Stimulated activated memory B cell treated with anti-CD40 and anti-IgM and Interleukin-4, amounts not matched to agents 10 μg/mL and 1 μg/mL and 100 μg/mL, for 72 hours (primary cell): ENCODE measurements around the gene CNOT4.
"Not testable (repeated sequence)": the region's sequence is repeated elsewhere in the genome, so short reads cannot be mapped to it uniquely, and the experiment has no call there.

Source experiments
- ATAC-seq: fragments of 150-1000 bp; cut with Tn5 transposase; 2 replicates; pipeline ENCODE4 v1.10.0; 2021
- H3K27ac Mint-ChIP-seq: one replicate; pipeline ENCODE4 v1.8.0; 2022; ENCODE audit warnings: mild to moderate bottlenecking, mixed read lengths
- H3K27me3 Mint-ChIP-seq: one replicate; pipeline ENCODE4 v1.8.0; 2022; ENCODE audit warnings: mixed read lengths
- H3K36me3 Mint-ChIP-seq: one replicate; pipeline ENCODE4 v1.8.0; 2022; ENCODE audit warnings: mixed read lengths
- H3K4me1 Mint-ChIP-seq: one replicate; pipeline ENCODE4 v1.8.0; 2022; ENCODE audit warnings: mixed read lengths
- H3K4me3 Mint-ChIP-seq: one replicate; pipeline ENCODE4 v1.8.0; 2022; ENCODE audit warnings: mild to moderate bottlenecking, moderate library complexity, mixed read lengths
- H3K9me3 Mint-ChIP-seq: one replicate; pipeline ENCODE4 v1.8.0; 2022; ENCODE audit warnings: mixed read lengths

Gene CNOT4

DNA sequence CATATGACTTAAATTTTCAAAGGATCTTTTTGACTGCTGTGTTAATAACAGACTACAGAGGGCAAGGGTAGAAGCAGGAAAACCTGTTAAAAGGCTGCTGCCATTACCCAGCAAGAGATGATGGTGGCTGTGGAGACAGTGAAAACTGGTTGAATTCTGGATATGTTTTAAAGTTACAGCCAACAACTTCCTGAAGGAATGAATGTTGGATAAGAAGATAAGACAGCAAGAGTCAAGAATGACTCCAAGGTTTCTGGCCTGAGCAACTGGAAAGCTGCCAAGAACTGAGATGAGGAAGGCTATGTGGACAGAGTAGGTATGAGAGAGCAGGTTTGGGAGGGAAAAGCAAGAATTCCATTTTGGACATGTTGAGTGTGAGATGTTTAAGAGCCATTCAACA is 19.1 kb downstream of the CNOT4 start:
- Mint-ChIP-seq H3K27me3 (no peaks in the 10 kb centered on the region), H3K9me3 (no peaks in the 10 kb centered on the region), H3K4me1 (peaks cover 13% of the 10 kb centered on the region), H3K36me3 (peaks cover 9% of the 10 kb centered on the region), H3K27ac (no peak overlapping the region), H3K4me3 (no peak overlapping the region)
- ATAC-seq, result no peak

- ATAC-seq, result no peak
- H3K4me1 Mint-ChIP-seq, result peaks cover 19% of the 10 kb centered on the region
- H3K27me3 Mint-ChIP-seq, result no peaks in the 10 kb centered on the region
- no peak overlapping the region for H3K27ac Mint-ChIP-seq
- H3K9me3 Mint-ChIP-seq, result no peaks in the 10 kb centered on the region
- H3K4me3 Mint-ChIP-seq, result no peak overlapping the region
- H3K36me3 Mint-ChIP-seq, result peaks cover 19% of the 10 kb centered on the region
These were observed 20.1 kb downstream of the CNOT4 start for GRCh38 chr7:135489791-135490190.

DNA sequence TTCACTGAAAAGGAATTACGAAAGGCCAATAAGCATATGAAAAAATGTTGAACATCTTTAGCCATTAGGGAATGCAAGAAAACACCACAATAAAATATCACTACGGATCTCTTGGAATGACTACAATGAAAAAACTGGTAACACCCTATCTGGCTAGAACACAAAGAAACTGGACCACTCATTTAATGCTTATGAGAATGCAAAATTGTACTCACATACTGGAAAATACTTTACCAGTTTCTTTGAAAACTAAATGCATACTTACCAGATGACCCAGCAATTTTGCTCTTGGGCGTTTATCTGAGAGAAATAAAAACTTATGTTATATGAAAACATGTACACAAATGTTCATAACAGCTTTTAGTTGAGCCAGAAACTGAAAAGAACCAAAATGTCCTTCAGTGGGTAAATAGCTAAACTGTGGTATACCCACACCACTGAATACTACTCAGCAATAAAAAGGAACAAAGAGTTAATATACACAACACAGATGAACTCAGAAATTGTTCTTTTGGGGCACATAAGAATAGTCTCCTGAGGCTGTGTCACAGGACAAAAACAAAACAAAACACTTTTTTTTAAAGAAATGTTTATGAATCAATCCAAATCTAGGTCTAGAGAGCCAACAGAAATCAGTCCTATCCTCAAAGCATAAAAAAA is 23.5 kb downstream of the CNOT4 start:
- no peak for ATAC-seq
- H3K36me3 Mint-ChIP-seq, result peaks cover 32% of the 10 kb centered on the region
- no peak overlapping the region for H3K27ac Mint-ChIP-seq
- peaks cover 43% of the 10 kb centered on the region for H3K4me1 Mint-ChIP-seq
- no peaks in the 10 kb centered on the region for H3K27me3 Mint-ChIP-seq
- H3K9me3 Mint-ChIP-seq, result no peaks in the 10 kb centered on the region
- H3K4me3 Mint-ChIP-seq, result no peak overlapping the region

DNA sequence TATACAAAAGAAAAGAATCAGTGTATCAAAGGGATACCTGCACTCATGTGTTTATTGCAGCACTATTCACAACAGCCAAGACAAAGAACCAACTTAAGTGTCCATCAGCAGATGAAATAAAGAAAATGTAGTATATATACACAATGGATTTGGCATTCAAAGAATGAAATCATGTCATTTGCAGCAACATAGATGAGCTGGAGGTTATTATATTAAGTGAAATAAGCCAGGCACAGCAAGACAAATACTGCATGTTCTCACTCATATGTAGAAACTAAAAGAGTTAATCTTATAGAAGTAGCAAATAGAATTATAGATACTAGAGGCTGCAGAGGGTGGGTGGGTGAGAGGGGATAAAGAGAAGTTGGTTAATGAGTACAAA is 28.3 kb downstream of the CNOT4 start:
- H3K36me3 Mint-ChIP-seq, result peaks cover 52% of the 10 kb centered on the region
- no peaks in the 10 kb centered on the region for H3K9me3 Mint-ChIP-seq
- H3K27me3 Mint-ChIP-seq, result no peaks in the 10 kb centered on the region
- no peak overlapping the region for H3K27ac Mint-ChIP-seq
- H3K4me1 Mint-ChIP-seq, result peaks cover 51% of the 10 kb centered on the region
- H3K4me3 Mint-ChIP-seq, result no peak overlapping the region
- no peak for ATAC-seq

DNA sequence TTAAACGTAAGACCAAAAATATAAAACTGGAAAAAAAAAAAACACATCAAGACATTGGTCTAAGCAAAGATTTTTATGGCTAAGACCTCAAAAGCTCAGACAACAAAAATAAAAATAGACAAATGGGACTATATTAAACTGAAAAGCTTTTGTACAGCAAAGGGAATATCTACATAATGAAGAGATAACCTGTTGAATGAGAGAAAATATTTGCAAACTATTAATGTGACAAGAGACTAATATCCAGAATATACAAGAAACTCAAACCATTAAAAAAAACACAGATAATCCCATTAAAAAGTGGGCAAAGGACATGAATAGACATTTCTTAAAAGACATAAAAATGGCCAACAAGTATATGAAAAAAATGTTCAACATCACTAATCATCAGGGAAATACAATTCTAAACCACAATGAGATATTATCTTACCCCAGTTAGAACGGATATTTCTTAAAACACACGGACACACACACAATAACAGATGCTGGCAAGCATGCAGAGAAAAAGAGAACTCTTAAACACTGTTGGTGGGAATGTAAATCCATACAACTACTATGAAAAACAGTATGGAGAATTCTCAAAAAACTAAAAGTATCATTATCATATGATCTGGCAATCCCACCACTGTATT is 28.8 kb downstream of the CNOT4 start:
- Mint-ChIP-seq H3K36me3 (peaks cover 52% of the 10 kb centered on the region), H3K27ac (no peak overlapping the region), H3K27me3 (no peaks in the 10 kb centered on the region), H3K4me1 (peaks cover 50% of the 10 kb centered on the region), H3K9me3 (no peaks in the 10 kb centered on the region), H3K4me3 (no peak overlapping the region)
- no peak for ATAC-seq

DNA sequence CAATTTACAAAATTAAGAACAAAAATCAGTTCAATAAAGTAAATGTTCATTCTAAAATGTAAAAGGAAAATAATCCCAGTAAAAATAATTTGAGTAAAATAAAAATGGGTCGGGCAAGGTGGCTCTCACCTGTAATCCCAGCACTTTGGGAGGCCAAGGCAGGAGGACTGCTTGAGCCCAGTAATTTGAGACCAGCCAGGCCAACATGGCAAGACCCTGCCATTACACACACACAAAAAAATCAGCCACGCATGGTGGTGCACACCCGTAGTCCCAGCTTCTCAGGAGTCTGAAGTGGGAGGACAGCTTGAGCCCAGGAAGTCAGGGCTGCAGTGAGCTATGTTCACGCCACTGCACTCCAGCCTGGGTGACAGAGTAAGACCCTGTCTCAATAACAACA is 34.4 kb downstream of the CNOT4 start:
- peaks cover 16% of the 10 kb centered on the region for H3K4me1 Mint-ChIP-seq
- ATAC-seq, result no peak
- H3K27ac Mint-ChIP-seq, result no peak overlapping the region
- H3K27me3 Mint-ChIP-seq, result no peaks in the 10 kb centered on the region
- H3K4me3 Mint-ChIP-seq, result no peak overlapping the region
- peaks cover 21% of the 10 kb centered on the region for H3K36me3 Mint-ChIP-seq
- no peaks in the 10 kb centered on the region for H3K9me3 Mint-ChIP-seq

- not testable (repeated sequence) for ATAC-seq, H3K4me3 Mint-ChIP-seq, H3K9me3 Mint-ChIP-seq, H3K27ac Mint-ChIP-seq, H3K27me3 Mint-ChIP-seq
- H3K4me1 Mint-ChIP-seq, result peaks cover 19% of the 10 kb centered on the region
- H3K36me3 Mint-ChIP-seq, result peaks cover 20% of the 10 kb centered on the region
These were observed 40.2 kb downstream of the CNOT4 start for GRCh38 chr7:135469705-135470104.

GRCh38 chr7:135467207-135467711 is 42.6 kb downstream of the CNOT4 start:
- ATAC-seq, result no peak
- H3K36me3 Mint-ChIP-seq, result peaks cover 33% of the 10 kb centered on the region
- H3K27me3 Mint-ChIP-seq, result no peaks in the 10 kb centered on the region
- H3K4me1 Mint-ChIP-seq, result peaks cover 37% of the 10 kb centered on the region
- H3K27ac Mint-ChIP-seq, result no peak overlapping the region
- peaks cover 5% of the 10 kb centered on the region for H3K9me3 Mint-ChIP-seq
- no peak overlapping the region for H3K4me3 Mint-ChIP-seq

DNA sequence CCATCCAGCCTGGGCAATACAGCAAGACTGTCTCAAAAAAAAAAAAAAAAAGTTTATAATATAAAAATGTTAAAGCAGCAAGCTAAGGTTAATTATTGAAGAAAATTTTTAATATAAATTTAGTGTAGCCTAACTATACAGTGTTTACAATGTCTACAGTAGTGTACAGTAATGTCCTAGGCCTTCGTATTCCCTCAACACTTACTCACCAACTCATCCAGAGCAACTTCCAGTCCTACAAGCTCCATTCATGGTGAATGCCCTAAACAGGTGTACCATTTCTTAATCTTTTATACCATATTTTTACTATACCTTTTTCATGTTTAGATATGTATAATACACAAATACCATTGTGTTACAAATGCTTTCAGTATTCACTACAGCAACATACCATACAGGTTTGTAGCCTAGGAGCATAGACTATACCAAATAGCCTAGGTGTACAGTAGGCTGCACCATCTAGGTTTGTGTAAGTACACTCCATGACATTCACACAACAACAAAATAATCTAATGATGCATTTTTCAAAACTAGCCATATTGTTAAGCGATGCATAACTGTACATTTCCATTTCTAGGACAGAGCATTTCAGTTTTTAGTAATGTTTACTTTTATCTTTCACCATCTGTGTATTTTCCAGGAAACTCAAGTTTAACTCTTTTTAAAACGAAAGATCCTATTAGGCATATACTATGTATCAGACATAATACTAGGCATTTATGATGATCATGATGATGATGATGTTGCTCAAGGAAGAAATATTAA is 43.3 kb downstream of the CNOT4 start:
- Mint-ChIP-seq H3K4me1 (peaks cover 39% of the 10 kb centered on the region), H3K36me3 (peaks cover 33% of the 10 kb centered on the region), H3K27ac (no peak overlapping the region), H3K9me3 (peaks cover 5% of the 10 kb centered on the region), H3K27me3 (no peaks in the 10 kb centered on the region), H3K4me3 (no peak overlapping the region)
- no peak for ATAC-seq

DNA sequence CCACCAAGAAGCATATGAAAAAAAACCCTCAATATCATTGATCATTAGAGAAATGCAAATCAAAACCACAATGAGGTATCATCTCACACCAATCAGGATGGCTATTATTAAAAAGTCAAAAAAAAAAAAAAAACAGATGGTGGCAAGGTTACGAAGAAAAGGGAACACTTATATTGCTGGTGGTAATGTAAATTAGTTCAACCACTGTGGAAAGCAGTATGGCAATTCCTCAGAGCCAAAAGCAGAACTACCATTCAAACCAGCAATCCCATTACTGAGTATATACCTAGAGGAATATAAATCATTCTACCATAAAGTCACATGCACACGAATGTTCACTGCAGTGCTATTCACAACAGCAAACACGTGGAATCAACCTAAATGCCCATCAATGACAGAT is 46.0 kb downstream of the CNOT4 start:
- peaks cover 32% of the 10 kb centered on the region for H3K36me3 Mint-ChIP-seq
- H3K27ac Mint-ChIP-seq, result peak overlapping the region; percentile 45
- peaks cover 41% of the 10 kb centered on the region for H3K4me1 Mint-ChIP-seq
- no peaks in the 10 kb centered on the region for H3K27me3 Mint-ChIP-seq
- ATAC-seq, result peak; percentile 27
- peaks cover 5% of the 10 kb centered on the region for H3K9me3 Mint-ChIP-seq
- H3K4me3 Mint-ChIP-seq, result no peak overlapping the region

DNA sequence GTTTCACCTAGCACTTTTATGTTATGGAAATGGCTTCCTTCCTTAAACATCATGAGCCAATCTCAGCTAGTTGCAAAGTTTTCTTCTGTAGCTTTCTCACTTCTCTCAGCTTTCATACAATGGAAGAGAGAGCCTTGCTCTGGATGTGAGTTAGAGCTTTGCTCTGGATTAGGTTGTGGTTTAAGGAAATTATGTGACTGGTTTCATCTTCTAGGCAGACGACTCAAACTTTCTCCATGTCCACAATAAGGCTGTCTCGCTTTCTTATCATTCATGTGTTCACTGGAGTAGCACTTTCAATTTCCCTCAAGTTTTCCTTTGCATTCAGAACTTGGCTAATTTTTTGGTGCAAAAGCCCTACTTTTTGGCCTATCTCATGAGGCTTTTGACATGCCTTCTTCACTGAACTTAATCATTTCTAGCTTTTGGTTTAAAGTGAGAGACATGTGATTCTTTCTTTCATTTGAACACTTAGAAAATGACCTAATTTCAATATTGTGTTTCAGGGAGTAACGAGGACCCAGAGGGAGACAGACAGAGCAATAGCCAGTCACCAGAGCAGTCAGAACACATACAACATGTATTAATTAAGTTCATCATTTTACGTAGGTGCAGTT is 49.8 kb downstream of the CNOT4 start:
- Mint-ChIP-seq H3K4me3 (no peak overlapping the region), H3K36me3 (peaks cover 31% of the 10 kb centered on the region), H3K27me3 (no peaks in the 10 kb centered on the region), H3K27ac (peak overlapping the region; percentile 23), H3K4me1 (peaks cover 65% of the 10 kb centered on the region), H3K9me3 (peaks cover 5% of the 10 kb centered on the region)
- no peak for ATAC-seq

- peaks cover 1% of the 10 kb centered on the region for H3K9me3 Mint-ChIP-seq
- no peak overlapping the region for H3K4me3 Mint-ChIP-seq
- peaks cover 31% of the 10 kb centered on the region for H3K36me3 Mint-ChIP-seq
- ATAC-seq, result no peak
- H3K27me3 Mint-ChIP-seq, result no peaks in the 10 kb centered on the region
- no peak overlapping the region for H3K27ac Mint-ChIP-seq
- H3K4me1 Mint-ChIP-seq, result peaks cover 66% of the 10 kb centered on the region
These were observed 50.8 kb downstream of the CNOT4 start for GRCh38 chr7:135459076-135459475.

DNA sequence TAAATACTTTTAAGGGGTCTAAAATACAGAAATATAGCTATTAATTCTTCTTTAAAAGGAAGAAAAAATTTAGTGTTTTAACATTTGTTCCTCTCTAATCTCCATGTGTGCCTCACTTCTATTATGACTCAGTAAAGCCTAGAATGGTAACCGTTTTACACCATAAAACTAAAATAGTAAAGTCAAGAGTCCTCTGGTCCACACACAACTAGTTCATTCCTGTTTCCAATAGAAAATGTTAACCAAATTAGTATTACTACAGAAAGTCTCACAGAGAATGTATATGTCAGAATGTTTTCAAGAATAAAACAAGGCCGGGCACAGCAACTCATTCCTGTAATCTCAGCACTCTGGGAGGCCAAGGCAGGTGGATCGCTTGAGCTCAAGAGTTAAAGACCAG is 55.8 kb downstream of the CNOT4 start:
- Mint-ChIP-seq H3K27ac (no peak overlapping the region), H3K9me3 (no peaks in the 10 kb centered on the region), H3K27me3 (no peaks in the 10 kb centered on the region), H3K4me1 (peaks cover 59% of the 10 kb centered on the region), H3K36me3 (peaks cover 22% of the 10 kb centered on the region), H3K4me3 (no peak overlapping the region)
- no peak for ATAC-seq

DNA sequence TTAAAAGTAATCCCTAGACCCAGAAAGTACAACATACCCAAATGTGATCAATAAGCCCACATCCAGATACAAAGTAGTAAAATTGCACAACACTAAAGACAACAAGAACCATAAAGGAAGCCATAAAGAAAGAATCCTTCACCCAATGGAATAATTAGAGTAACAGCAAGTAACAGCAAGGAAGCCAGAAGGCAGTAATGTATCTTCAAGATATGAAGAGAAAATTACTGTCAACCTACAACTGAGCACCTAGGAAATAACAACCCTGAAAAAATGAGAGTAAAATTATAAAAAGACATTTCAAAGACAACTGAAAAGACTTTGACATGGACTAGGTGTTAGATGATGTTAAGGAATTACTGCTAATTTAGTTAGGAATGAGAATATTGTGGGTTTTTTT is 60.5 kb downstream of the CNOT4 start:
- Mint-ChIP-seq H3K4me3 (no peak overlapping the region), H3K4me1 (peaks cover 38% of the 10 kb centered on the region), H3K9me3 (no peaks in the 10 kb centered on the region), H3K36me3 (peaks cover 15% of the 10 kb centered on the region), H3K27me3 (no peaks in the 10 kb centered on the region), H3K27ac (no peak overlapping the region)
- ATAC-seq, result no peak

DNA sequence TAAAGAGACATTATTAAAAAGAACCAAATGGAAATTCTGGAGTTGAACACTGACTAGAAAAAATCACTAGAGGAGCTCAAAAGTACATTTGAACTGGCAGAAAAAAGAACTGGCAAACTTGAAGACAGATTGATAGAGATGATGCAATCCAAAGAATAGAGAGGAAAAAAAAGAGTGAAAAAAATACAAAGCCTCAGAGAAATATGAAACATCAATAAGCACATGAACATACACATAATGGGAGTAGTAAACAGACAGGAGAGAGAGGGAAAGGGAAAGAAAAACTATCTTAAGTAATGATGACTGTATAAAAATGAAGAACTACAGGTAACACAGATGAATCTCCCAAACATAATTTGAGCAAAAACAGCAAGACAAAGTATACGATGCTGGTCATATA is 61.1 kb downstream of the CNOT4 start:
- H3K4me3 Mint-ChIP-seq, result no peak overlapping the region
- no peak for ATAC-seq
- H3K9me3 Mint-ChIP-seq, result no peaks in the 10 kb centered on the region
- no peak overlapping the region for H3K27ac Mint-ChIP-seq
- H3K4me1 Mint-ChIP-seq, result peaks cover 38% of the 10 kb centered on the region
- H3K36me3 Mint-ChIP-seq, result peaks cover 15% of the 10 kb centered on the region
- H3K27me3 Mint-ChIP-seq, result no peaks in the 10 kb centered on the region
